VCaP (cell line): Measurements from ENCODE around the gene LRRC2.

Experiments used
- H3K27ac ChIP-seq: fragments of 450-650 bp; 2 replicates; pipeline ENCODE4 v1.5.1; 2017
- TF ChIP-seq, protein P1 (sequence below): fragments of 450-650 bp; conservative IDR thresholded peaks from 2 replicates; pipeline ENCODE4 v1.5.1; 2017; ENCODE audit warnings: mild to moderate bottlenecking, moderate library complexity

Gene LRRC2

GRCh38 chr3:46491089-46492070 is 74.7 kb downstream of the LRRC2 start:
- TF ChIP-seq, protein P1, sequence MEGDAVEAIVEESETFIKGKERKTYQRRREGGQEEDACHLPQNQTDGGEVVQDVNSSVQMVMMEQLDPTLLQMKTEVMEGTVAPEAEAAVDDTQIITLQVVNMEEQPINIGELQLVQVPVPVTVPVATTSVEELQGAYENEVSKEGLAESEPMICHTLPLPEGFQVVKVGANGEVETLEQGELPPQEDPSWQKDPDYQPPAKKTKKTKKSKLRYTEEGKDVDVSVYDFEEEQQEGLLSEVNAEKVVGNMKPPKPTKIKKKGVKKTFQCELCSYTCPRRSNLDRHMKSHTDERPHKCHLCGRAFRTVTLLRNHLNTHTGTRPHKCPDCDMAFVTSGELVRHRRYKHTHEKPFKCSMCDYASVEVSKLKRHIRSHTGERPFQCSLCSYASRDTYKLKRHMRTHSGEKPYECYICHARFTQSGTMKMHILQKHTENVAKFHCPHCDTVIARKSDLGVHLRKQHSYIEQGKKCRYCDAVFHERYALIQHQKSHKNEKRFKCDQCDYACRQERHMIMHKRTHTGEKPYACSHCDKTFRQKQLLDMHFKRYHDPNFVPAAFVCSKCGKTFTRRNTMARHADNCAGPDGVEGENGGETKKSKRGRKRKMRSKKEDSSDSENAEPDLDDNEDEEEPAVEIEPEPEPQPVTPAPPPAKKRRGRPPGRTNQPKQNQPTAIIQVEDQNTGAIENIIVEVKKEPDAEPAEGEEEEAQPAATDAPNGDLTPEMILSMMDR = no peak
- no peak overlapping the region for H3K27ac ChIP-seq

- TF ChIP-seq, protein P1 = no peak
- H3K27ac ChIP-seq = no peak overlapping the region
Measured at GRCh38 chr3:46490338-46491084, 75.6 kb downstream of the LRRC2 start.

DNA sequence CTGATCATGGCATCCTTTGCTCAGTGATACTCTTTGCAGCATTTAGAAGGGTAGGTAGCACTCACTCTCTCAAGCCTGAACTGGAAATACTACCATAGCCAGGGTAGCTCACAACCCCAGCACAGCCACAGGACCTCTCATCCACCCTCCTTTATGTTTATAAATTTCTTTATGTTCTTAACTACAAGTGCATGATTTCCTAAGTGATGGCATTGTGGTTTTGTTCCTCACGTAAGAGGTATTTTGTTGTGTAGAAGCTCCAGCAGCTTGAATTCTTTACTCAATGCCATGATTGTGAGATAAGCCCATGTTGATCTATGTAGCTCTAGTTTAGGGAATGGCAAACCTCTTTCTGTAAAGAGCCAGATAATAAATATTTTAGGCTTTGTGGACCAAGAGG is 76.2 kb downstream of the LRRC2 start:
- TF ChIP-seq, protein P1 = no peak
- H3K27ac ChIP-seq = no peak overlapping the region; the same call in 1 of the 2 replicates

DNA sequence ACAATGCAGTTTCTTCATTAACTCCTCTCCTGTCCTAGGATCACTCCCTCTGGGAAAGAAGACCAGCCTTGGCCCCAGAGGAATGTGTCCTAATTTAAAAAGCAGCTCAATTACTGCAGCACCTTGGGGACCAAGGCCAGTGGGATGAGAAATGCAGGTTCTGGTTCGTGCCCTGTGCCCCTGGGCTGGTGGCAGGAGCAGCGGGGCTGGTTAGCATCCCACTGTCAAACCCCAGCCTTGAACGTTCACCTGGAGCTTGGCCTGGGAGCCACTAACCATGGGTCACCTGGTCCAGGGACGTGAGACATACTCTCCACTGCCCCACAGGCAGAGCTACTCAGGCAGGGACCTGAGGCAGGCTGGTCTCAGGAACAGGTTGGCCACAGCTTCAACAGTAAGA is 76.7 kb downstream of the LRRC2 start:
- TF ChIP-seq, protein P1 = no peak
- H3K27ac ChIP-seq = peak overlapping the region; percentile 50; the same call in 1 of the 2 replicates

GRCh38 chr3:46488735-46489361 is 77.3 kb downstream of the LRRC2 start:
- TF ChIP-seq, protein P1 = peak; percentile 100
- H3K27ac ChIP-seq = peak overlapping the region; percentile 50; the same call in 1 of the 2 replicates

DNA sequence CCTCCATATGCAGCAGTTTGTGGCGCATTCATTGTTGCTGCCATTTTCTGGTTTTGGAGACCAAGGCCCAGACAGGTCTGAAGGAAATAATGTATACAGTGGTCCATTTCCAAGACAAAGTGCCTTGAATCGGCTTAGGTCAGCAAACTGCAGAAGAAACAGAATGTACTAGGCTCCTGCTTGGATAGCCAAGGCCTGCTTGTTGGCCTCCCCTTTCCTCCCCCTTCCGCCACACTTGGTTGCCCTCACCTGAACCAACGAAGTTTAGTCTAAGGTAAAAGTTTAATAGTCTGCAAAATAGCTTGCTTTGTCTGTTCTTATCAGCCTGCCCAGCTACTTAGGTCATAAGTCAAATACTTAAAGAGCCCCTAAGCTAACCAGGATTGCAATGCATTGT is 80.3 kb downstream of the LRRC2 start:
- TF ChIP-seq, protein P1 = no peak
- no peak overlapping the region for H3K27ac ChIP-seq
